Measurements from ENCODE around the gene EDEM3. TPM values are rescaled to one million over a fixed set of nuclear protein-coding genes. Genes with fewer than 3 reads are reported as not detected.
A peak's percentile ranks its signal among the peaks of the same experiment; 100 is the strongest.
"Not testable (repeated sequence)": the region's sequence is repeated elsewhere in the genome, so short reads cannot be mapped to it uniquely, and the experiment has no call there.

EDEM3 gene
- total RNA-seq, 4 donors from 2014 or later, result 22.8 to 34.7 (median 31.3) TPM

DNA sequence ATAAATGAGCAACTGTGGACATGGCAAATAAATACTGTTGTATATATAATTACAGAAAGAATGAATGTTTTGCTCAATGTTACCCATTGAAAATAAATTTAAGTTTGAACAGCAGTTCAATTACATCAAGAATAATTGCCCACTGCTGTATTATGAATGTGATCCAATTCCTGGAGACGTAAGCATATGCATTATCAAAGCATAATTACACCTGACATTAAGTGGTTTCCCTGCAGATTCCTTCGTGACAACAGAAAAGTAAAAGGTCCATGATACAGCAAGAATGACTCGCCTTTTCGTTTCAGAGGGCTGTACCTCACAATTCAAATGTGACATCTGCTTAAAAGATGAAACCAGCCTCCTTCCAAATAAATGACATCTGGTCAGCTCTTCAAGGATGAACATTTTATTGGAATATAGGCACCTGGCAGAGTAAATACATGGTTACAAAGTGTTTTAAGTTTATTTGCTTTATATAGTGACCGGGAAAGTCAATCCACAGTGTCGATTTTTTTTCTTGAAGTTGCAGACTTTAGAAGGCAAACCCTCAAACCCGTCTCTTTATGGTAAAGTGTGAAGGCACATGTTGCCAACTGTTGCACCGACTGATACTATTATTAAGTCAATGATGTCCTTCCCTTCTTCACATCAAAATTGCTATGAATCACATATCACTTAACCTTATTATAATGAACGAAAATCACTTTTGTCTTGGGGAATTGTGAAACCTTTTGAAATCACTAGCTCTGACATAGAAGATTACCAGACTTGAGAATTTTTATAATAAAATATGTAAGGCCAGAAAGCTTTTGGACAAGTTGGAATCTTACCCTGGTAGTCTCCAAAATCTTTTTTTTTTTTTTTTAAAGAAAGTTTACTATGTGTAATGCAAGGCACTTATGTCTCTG, 36.2 kb upstream of the EDEM3 start:
- Histone ChIP-seq H3K9me3 (no peaks in the 10 kb centered on the region), H3K36me3 (peaks cover 0 to 42% of the 10 kb centered on the region in 2 donors), H3K27me3 (no peaks in the 10 kb centered on the region), H3K27ac (peak overlapping the region in 1 of 4 donors; percentile 78), H3K4me1 (peaks cover 4 to 33% (median 12%) of the 10 kb centered on the region in 3 donors), H3K4me3 (no peak overlapping the region)
- ATAC-seq, result no peak
- 83 to 88% methylated on average over 9 of the region's 9 CpGs for WGBS, 2 donors (ENCODE audit: low coverage in 1 of 2)
- TF ChIP-seq POLR2AphosphoS5 (IDR thresholded peaks at IDR 0.05) (no peak), EP300 (IDR thresholded peaks at IDR 0.05) (no peak), POLR2A (IDR thresholded peaks at IDR 0.05) (no peak)
- TF ChIP-seq, protein P1, sequence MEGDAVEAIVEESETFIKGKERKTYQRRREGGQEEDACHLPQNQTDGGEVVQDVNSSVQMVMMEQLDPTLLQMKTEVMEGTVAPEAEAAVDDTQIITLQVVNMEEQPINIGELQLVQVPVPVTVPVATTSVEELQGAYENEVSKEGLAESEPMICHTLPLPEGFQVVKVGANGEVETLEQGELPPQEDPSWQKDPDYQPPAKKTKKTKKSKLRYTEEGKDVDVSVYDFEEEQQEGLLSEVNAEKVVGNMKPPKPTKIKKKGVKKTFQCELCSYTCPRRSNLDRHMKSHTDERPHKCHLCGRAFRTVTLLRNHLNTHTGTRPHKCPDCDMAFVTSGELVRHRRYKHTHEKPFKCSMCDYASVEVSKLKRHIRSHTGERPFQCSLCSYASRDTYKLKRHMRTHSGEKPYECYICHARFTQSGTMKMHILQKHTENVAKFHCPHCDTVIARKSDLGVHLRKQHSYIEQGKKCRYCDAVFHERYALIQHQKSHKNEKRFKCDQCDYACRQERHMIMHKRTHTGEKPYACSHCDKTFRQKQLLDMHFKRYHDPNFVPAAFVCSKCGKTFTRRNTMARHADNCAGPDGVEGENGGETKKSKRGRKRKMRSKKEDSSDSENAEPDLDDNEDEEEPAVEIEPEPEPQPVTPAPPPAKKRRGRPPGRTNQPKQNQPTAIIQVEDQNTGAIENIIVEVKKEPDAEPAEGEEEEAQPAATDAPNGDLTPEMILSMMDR (IDR thresholded peaks at IDR 0.05), result no peak

DNA sequence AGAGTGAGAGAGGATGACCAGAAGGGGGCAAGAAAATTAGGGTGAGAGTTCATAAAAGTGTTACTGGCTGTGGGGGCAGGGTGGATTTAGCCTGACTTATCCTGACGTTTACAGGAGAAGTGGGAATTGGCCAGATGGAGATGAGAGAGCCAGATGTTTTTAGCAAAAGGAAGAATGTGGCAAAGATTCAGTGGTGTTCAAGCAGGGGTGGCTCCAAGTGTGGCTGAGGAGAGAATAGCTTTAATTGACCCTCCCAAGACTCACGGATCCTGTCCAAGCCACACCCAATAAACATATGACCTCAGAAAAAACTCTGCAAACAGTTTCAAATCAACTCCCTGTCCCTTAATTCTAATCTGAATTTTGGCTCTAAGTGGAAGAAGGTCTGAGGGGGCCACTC, 35.2 kb upstream of the EDEM3 start:
- TF ChIP-seq POLR2AphosphoS5 (IDR thresholded peaks at IDR 0.05) (no peak), EP300 (IDR thresholded peaks at IDR 0.05) (no peak), POLR2A (IDR thresholded peaks at IDR 0.05) (no peak)
- TF ChIP-seq, protein P1 (IDR thresholded peaks at IDR 0.05), result no peak
- Histone ChIP-seq H3K9me3 (no peaks in the 10 kb centered on the region), H3K4me1 (peaks cover 4 to 32% (median 12%) of the 10 kb centered on the region in 3 donors), H3K27ac (no peak overlapping the region), H3K4me3 (no peak overlapping the region), H3K27me3 (no peaks in the 10 kb centered on the region), H3K36me3 (peaks cover 0 to 32% of the 10 kb centered on the region in 2 donors)
- WGBS, 2 donors (ENCODE audit: low coverage in 1 of 2), result 33% methylated on average over 1 of the region's 2 CpGs; no CpG with 5 or more reads in 1 of the 2 donors
- no peak for ATAC-seq

DNA sequence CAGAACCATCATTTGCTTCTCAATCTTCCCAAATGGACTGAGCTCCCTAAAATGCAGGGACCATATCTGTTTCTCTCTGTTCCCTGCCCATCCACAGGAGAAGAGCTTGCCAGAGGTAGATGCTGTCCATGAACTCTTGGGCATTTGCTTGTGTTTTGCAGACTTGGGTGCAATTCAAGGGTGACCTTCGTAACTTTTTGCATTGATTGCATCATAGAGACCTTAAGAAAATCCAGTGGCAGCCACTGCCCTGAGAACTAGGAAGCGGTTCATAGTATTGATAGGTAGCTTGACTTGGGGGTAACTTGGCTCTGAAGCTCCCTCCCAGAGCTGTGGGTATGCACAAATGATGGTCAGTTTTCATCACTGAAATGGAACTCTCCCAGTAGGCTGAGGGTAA, 34.3 kb upstream of the EDEM3 start:
- 63 to 100% methylated on average over 1 of the region's 2 CpGs for WGBS, 2 donors (ENCODE audit: low coverage in 1 of 2)
- TF ChIP-seq POLR2AphosphoS5 (IDR thresholded peaks at IDR 0.05), result no peak
- no peak for TF ChIP-seq POLR2A (IDR thresholded peaks at IDR 0.05)
- TF ChIP-seq EP300 (IDR thresholded peaks at IDR 0.05), result no peak
- TF ChIP-seq, protein P1 (IDR thresholded peaks at IDR 0.05), result no peak
- no peak for ATAC-seq
- Histone ChIP-seq H3K36me3 (peaks cover 0 to 23% of the 10 kb centered on the region in 2 donors), H3K9me3 (peaks cover 0 to 1% (median 0%) of the 10 kb centered on the region in 3 donors), H3K4me3 (no peak overlapping the region), H3K27me3 (no peaks in the 10 kb centered on the region), H3K4me1 (peaks cover 4 to 23% (median 12%) of the 10 kb centered on the region in 3 donors), H3K27ac (no peak overlapping the region)

DNA sequence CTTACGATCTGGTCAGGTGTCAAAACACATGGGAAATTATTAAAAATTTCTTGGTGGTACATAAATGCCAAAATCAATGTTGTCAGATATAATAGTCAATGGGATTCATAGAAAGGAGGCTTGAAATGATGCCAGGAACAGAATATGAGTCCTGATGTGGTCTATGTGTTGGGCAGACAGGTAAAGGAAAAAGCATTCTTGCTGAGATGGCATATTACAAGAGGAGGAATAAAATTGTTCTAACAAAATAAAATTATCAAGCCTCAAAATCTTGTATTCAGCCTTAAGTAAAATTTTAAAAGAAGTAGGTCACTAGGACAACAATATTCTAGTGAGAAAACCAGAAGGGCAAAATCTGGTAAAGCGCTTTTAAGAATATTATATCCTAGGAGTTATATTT, 30.9 kb upstream of the EDEM3 start:
- TF ChIP-seq POLR2A (IDR thresholded peaks at IDR 0.05) (no peak), POLR2AphosphoS5 (IDR thresholded peaks at IDR 0.05) (no peak), EP300 (IDR thresholded peaks at IDR 0.05) (no peak)
- TF ChIP-seq, protein P1 (IDR thresholded peaks at IDR 0.05), result no peak
- Histone ChIP-seq H3K9me3 (peaks cover 0 to 8% (median 0%) of the 10 kb centered on the region in 3 donors), H3K27ac (no peak overlapping the region), H3K4me1 (no peaks in the 10 kb centered on the region), H3K27me3 (no peaks in the 10 kb centered on the region), H3K4me3 (no peak overlapping the region), H3K36me3 (peaks cover 0 to 17% of the 10 kb centered on the region in 2 donors)
- 95 to 100% methylated on average over 2 of the region's 2 CpGs for WGBS, 2 donors (ENCODE audit: low coverage in 1 of 2)
- ATAC-seq, result no peak

DNA sequence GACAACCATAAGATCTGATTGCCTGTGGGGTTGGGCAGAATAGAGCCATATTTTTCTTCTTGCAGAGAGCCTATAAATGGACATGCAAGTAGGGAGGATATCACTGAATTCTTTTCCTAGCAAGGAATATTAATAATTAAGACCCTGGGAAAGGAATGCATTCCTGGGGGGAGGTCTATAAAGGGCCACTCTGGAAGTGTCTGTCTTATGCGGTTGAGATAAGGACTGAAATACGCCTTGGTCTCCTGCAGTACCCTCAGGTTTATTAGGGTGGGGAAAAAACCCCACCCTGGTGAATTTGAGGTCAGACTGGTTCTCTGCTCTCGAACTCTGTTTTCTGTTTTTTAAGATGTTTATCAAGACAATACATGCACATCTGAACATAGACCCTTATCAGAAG, 29.1 kb upstream of the EDEM3 start:
- not testable (repeated sequence) for H3K4me3 ChIP-seq, H3K27me3 ChIP-seq, H3K27ac ChIP-seq, H3K9me3 ChIP-seq, ATAC-seq, H3K36me3 ChIP-seq, H3K4me1 ChIP-seq
- 95% methylated on average over 3 of the region's 3 CpGs; no CpG with 5 or more reads in 1 of the 2 donors for WGBS, 2 donors (ENCODE audit: low coverage in 1 of 2)

Data from gastroesophageal sphincter (tissue), 4 donors.